ENCODE data around the gene ARHGAP42. TPM values are rescaled to one million over a fixed set of nuclear protein-coding genes. Genes with fewer than 3 reads are reported as not detected.
"Not testable (repeated sequence)": the region's sequence is repeated elsewhere in the genome, so short reads cannot be mapped to it uniquely, and the experiment has no call there.

The ARHGAP42 gene
- polyA plus RNA-seq, 3 donors = 0.13 TPM; not detected in 2

DNA sequence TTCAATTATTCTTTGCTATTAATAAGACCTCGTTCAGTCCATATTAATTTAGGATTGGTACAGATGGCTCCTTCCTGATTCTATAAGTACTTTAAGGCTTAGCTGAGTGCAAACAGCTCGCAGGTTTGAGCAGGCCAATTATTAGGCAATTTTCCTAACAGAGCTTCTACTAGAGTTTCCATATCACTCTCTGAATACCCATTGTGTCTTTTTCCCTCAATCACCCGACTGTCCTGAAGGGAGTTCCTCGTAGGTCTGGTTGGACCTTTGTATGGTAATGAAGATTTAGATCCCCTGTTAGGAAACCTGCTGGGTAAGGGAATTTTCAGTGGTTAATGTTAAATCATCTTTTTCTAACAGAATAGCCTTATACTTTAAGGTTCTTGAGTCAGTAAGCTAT, 61.1 kb downstream of the ARHGAP42 start:
- no peaks in the 10 kb centered on the region for H3K4me1 ChIP-seq (ENCODE audit: control insufficient read depth in 1 of 2, insufficient read depth in 2 of 2, low read length in 2 of 2)
- no peaks in the 10 kb centered on the region for H3K27me3 ChIP-seq (ENCODE audit: control insufficient read depth in 2 of 2, insufficient read depth in 2 of 2, low read length in 2 of 2)
- H3K36me3 Mint-ChIP-seq = no peaks in the 10 kb centered on the region
- H3K4me3 ChIP-seq (replicated peaks in 1 of 3; ENCODE audit: low read depth in 2 of 3, low read length in 3 of 3) = no peak overlapping the region
- no peaks in the 10 kb centered on the region for H3K4me1 Mint-ChIP-seq
- no peak overlapping the region for H3K27ac ChIP-seq (ENCODE audit: low read depth in 1 of 2, low read length in 2 of 2)
- intact Hi-C loops (cut with micrococcal nuclease) = no loop called here
- peaks cover 14 to 23% of the 10 kb centered on the region in 2 donors for H3K9me3 ChIP-seq (replicated peaks in 1 of 2; ENCODE audit: control insufficient read depth in 1 of 2, insufficient read depth in 1 of 2, low read length in 2 of 2)
- H3K27me3 Mint-ChIP-seq (ENCODE audit: low read depth in 3 of 3) = peaks cover 0 to 2% (median 0%) of the 10 kb centered on the region in 3 donors
- TF ChIP-seq, protein P1, sequence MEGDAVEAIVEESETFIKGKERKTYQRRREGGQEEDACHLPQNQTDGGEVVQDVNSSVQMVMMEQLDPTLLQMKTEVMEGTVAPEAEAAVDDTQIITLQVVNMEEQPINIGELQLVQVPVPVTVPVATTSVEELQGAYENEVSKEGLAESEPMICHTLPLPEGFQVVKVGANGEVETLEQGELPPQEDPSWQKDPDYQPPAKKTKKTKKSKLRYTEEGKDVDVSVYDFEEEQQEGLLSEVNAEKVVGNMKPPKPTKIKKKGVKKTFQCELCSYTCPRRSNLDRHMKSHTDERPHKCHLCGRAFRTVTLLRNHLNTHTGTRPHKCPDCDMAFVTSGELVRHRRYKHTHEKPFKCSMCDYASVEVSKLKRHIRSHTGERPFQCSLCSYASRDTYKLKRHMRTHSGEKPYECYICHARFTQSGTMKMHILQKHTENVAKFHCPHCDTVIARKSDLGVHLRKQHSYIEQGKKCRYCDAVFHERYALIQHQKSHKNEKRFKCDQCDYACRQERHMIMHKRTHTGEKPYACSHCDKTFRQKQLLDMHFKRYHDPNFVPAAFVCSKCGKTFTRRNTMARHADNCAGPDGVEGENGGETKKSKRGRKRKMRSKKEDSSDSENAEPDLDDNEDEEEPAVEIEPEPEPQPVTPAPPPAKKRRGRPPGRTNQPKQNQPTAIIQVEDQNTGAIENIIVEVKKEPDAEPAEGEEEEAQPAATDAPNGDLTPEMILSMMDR (IDR thresholded peaks at IDR 0.05) = no peak
- H3K9me3 Mint-ChIP-seq = peaks cover 16 to 39% (median 29%) of the 10 kb centered on the region in 7 donors
- DNase-seq = no peak
- no peak overlapping the region for H3K9ac ChIP-seq (ENCODE audit: insufficient read depth, low read length, poor library complexity, severe bottlenecking)
- H4K20me1 ChIP-seq (ENCODE audit: insufficient read depth, low read length) = no peaks in the 10 kb centered on the region
- H3K27ac Mint-ChIP-seq = no peak overlapping the region
- WGBS (ENCODE audit: insufficient coverage) = no CpG with 5 or more reads among the region's 4 CpGs
- no peak overlapping the region for H2AFZ ChIP-seq (ENCODE audit: insufficient read depth, low read depth, low read length, poor library complexity, severe bottlenecking)
- no peaks in the 10 kb centered on the region for H3K36me3 ChIP-seq (replicated peaks in 1 of 2; ENCODE audit: control insufficient read depth in 1 of 2, insufficient read depth in 2 of 2, low read length in 2 of 2)
- H3K79me2 ChIP-seq (ENCODE audit: insufficient read depth, low read length) = no peaks in the 10 kb centered on the region
- H3K4me3 Mint-ChIP-seq = no peak overlapping the region
- H3K4me2 ChIP-seq (replicated peaks; ENCODE audit: extremely low read depth, low read length, poor library complexity, severe bottlenecking) = no peak overlapping the region

DNA sequence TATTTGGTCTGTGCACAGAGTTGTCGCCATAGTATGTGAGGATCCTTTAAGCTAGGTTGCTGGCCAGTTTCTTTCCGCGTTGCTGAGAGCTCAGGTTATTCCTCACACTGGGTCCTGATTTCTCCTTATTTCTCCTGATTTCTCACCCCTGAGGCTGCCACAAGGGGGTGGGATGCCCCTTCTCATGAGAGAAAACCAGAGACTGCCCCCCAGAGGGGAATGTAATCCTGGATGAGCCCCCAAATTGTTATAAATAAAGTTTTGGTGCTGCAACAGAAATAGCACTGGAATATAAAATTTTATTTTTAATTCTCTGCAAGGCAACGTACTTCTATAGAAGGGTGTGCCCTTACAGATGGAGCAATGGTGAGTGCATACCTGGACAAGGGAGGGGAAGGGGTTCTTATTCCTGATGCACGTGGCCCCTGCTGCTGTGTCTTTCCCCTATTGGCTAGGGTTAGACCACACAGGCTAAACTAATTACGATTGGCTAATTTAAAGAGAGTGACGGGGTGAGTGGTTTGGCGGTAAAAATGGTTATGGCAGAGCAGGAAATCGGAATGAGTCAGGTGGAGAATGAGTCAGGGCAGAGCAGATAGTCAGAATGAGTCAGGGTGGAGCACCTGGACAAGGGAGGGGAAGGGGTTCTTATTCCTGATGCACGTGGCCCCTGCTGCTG, 62.9 kb downstream of the ARHGAP42 start:
- H3K4me1 Mint-ChIP-seq; H3K27ac Mint-ChIP-seq; H3K4me3 Mint-ChIP-seq; H3K4me2 ChIP-seq (replicated peaks; ENCODE audit: extremely low read depth, low read length, poor library complexity, severe bottlenecking); H3K9ac ChIP-seq (ENCODE audit: insufficient read depth, low read length, poor library complexity, severe bottlenecking); H3K79me2 ChIP-seq (ENCODE audit: insufficient read depth, low read length); H3K36me3 ChIP-seq (replicated peaks in 1 of 2; ENCODE audit: control insufficient read depth in 1 of 2, insufficient read depth in 2 of 2, low read length in 2 of 2); H3K27me3 ChIP-seq (ENCODE audit: control insufficient read depth in 2 of 2, insufficient read depth in 2 of 2, low read length in 2 of 2); H3K27ac ChIP-seq (ENCODE audit: low read depth in 1 of 2, low read length in 2 of 2); H3K27me3 Mint-ChIP-seq (ENCODE audit: low read depth in 3 of 3); H3K36me3 Mint-ChIP-seq; DNase-seq; H3K4me3 ChIP-seq (replicated peaks in 1 of 3; ENCODE audit: low read depth in 2 of 3, low read length in 3 of 3); H4K20me1 ChIP-seq (ENCODE audit: insufficient read depth, low read length); H2AFZ ChIP-seq (ENCODE audit: insufficient read depth, low read depth, low read length, poor library complexity, severe bottlenecking); H3K4me1 ChIP-seq (ENCODE audit: control insufficient read depth in 1 of 2, insufficient read depth in 2 of 2, low read length in 2 of 2); intact Hi-C loops (cut with micrococcal nuclease): not testable (repeated sequence)
- peaks cover 14 to 23% of the 10 kb centered on the region in 2 donors for H3K9me3 ChIP-seq (replicated peaks in 1 of 2; ENCODE audit: control insufficient read depth in 1 of 2, insufficient read depth in 1 of 2, low read length in 2 of 2)
- H3K9me3 Mint-ChIP-seq = peaks cover 14 to 39% (median 25%) of the 10 kb centered on the region in 7 donors
- 98% methylated on average over 9 of the region's 10 CpGs for WGBS (ENCODE audit: insufficient coverage)

DNA sequence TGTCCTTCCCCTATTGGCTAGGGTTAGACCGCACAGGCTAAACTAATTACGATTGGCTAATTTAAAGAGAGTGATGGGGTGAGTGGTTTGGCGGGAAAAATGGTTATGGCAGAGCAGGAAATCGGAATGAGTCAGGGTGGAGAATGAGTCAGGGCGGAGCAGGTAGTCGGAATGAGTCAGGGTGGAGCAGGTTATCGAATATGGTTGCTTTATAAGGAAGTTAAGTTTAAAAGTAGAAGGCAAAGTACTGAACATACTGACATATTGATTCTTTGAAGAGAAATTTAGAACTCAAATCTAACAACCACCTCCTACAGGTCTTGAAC, 63.4 kb downstream of the ARHGAP42 start:
- DNase-seq; H3K36me3 ChIP-seq (replicated peaks in 1 of 2; ENCODE audit: control insufficient read depth in 1 of 2, insufficient read depth in 2 of 2, low read length in 2 of 2); H3K36me3 Mint-ChIP-seq; H3K27ac ChIP-seq (ENCODE audit: low read depth in 1 of 2, low read length in 2 of 2); H3K4me3 Mint-ChIP-seq; H3K4me1 ChIP-seq (ENCODE audit: control insufficient read depth in 1 of 2, insufficient read depth in 2 of 2, low read length in 2 of 2); H3K4me3 ChIP-seq (replicated peaks in 1 of 3; ENCODE audit: low read depth in 2 of 3, low read length in 3 of 3); H4K20me1 ChIP-seq (ENCODE audit: insufficient read depth, low read length); H3K9ac ChIP-seq (ENCODE audit: insufficient read depth, low read length, poor library complexity, severe bottlenecking); H3K27ac Mint-ChIP-seq; H3K4me2 ChIP-seq (replicated peaks; ENCODE audit: extremely low read depth, low read length, poor library complexity, severe bottlenecking); H3K79me2 ChIP-seq (ENCODE audit: insufficient read depth, low read length); H3K4me1 Mint-ChIP-seq; H2AFZ ChIP-seq (ENCODE audit: insufficient read depth, low read depth, low read length, poor library complexity, severe bottlenecking); H3K27me3 Mint-ChIP-seq (ENCODE audit: low read depth in 3 of 3); H3K27me3 ChIP-seq (ENCODE audit: control insufficient read depth in 2 of 2, insufficient read depth in 2 of 2, low read length in 2 of 2); intact Hi-C loops (cut with micrococcal nuclease): not testable (repeated sequence)
- H3K9me3 Mint-ChIP-seq = peaks cover 14 to 39% (median 25%) of the 10 kb centered on the region in 7 donors
- peaks cover 14 to 23% of the 10 kb centered on the region in 2 donors for H3K9me3 ChIP-seq (replicated peaks in 1 of 2; ENCODE audit: control insufficient read depth in 1 of 2, insufficient read depth in 1 of 2, low read length in 2 of 2)
- WGBS (ENCODE audit: insufficient coverage) = 91% methylated on average over 4 of the region's 7 CpGs

All from CD14-positive monocyte (primary cell).